ENCODE data around the gene ROBO1.

ROBO1 gene

GRCh38 chr3:79113876-79114275, 653.9 kb downstream of the ROBO1 start:
- Histone ChIP-seq H3K9me3 (ENCODE audit: insufficient read depth, low read length, severe bottlenecking) (no peaks in the 10 kb centered on the region), H3K4me2 (ENCODE audit: insufficient read depth, low read length) (no peak overlapping the region), H3K27ac (ENCODE audit: low read length) (no peak overlapping the region), H3K4me1 (ENCODE audit: insufficient read depth, low read length) (no peaks in the 10 kb centered on the region), H3K4me3 (ENCODE audit: low read depth in 1 of 2, low read length in 2 of 2) (no peak overlapping the region), H2AFZ (ENCODE audit: low read depth, low read length) (no peak overlapping the region), H3K9ac (ENCODE audit: low read depth, low read length) (no peak overlapping the region), H3K79me2 (ENCODE audit: insufficient read depth, low read length) (no peaks in the 10 kb centered on the region), H3K27me3 (ENCODE audit: insufficient read depth, low read length, poor library complexity) (no peaks in the 10 kb centered on the region), H3K36me3 (ENCODE audit: insufficient read depth, low read length) (no peaks in the 10 kb centered on the region), H4K20me1 (ENCODE audit: insufficient read depth, low read length) (no peaks in the 10 kb centered on the region)
- TF ChIP-seq EZH2 (IDR thresholded peaks at IDR 0.05; ENCODE audit: borderline replicate concordance, low read depth, low read length, severe bottlenecking) = no peak
- no peak for TF ChIP-seq CTCF (IDR thresholded peaks at IDR 0.05; ENCODE audit: borderline replicate concordance, extremely low read depth, low read length, poor library complexity, severe bottlenecking)
- DNase-seq (no peak), ATAC-seq (ENCODE audit: insufficient read depth, low read depth) (no peak)

GRCh38 chr3:79111375-79112052, 656.3 kb downstream of the ROBO1 start:
- no peak for TF ChIP-seq CTCF (IDR thresholded peaks at IDR 0.05; ENCODE audit: borderline replicate concordance, extremely low read depth, low read length, poor library complexity, severe bottlenecking)
- TF ChIP-seq EZH2 (IDR thresholded peaks at IDR 0.05; ENCODE audit: borderline replicate concordance, low read depth, low read length, severe bottlenecking) = no peak
- Histone ChIP-seq H3K9ac (ENCODE audit: low read depth, low read length) (no peak overlapping the region), H3K27ac (ENCODE audit: low read length) (no peak overlapping the region), H3K27me3 (ENCODE audit: insufficient read depth, low read length, poor library complexity) (no peaks in the 10 kb centered on the region), H2AFZ (ENCODE audit: low read depth, low read length) (no peak overlapping the region), H3K4me3 (ENCODE audit: low read depth in 1 of 2, low read length in 2 of 2) (no peak overlapping the region), H3K4me2 (ENCODE audit: insufficient read depth, low read length) (no peak overlapping the region), H3K4me1 (ENCODE audit: insufficient read depth, low read length) (no peaks in the 10 kb centered on the region), H4K20me1 (ENCODE audit: insufficient read depth, low read length) (no peaks in the 10 kb centered on the region), H3K9me3 (ENCODE audit: insufficient read depth, low read length, severe bottlenecking) (no peaks in the 10 kb centered on the region), H3K36me3 (ENCODE audit: insufficient read depth, low read length) (no peaks in the 10 kb centered on the region), H3K79me2 (ENCODE audit: insufficient read depth, low read length) (no peaks in the 10 kb centered on the region)
- no peak for DNase-seq
- ATAC-seq (ENCODE audit: insufficient read depth, low read depth) = no peak

GRCh38 chr3:79109754-79110153, 658.0 kb downstream of the ROBO1 start:
- ATAC-seq (ENCODE audit: insufficient read depth, low read depth) (no peak), DNase-seq (no peak)
- Histone ChIP-seq H2AFZ (ENCODE audit: low read depth, low read length) (no peak overlapping the region), H3K36me3 (ENCODE audit: insufficient read depth, low read length) (no peaks in the 10 kb centered on the region), H3K79me2 (ENCODE audit: insufficient read depth, low read length) (no peaks in the 10 kb centered on the region), H3K27ac (ENCODE audit: low read length) (no peak overlapping the region), H3K4me1 (ENCODE audit: insufficient read depth, low read length) (no peaks in the 10 kb centered on the region), H3K9me3 (ENCODE audit: insufficient read depth, low read length, severe bottlenecking) (no peaks in the 10 kb centered on the region), H3K27me3 (ENCODE audit: insufficient read depth, low read length, poor library complexity) (no peaks in the 10 kb centered on the region), H3K4me2 (ENCODE audit: insufficient read depth, low read length) (no peak overlapping the region), H3K4me3 (ENCODE audit: low read depth in 1 of 2, low read length in 2 of 2) (no peak overlapping the region), H4K20me1 (ENCODE audit: insufficient read depth, low read length) (no peaks in the 10 kb centered on the region), H3K9ac (ENCODE audit: low read depth, low read length) (no peak overlapping the region)
- TF ChIP-seq CTCF (IDR thresholded peaks at IDR 0.05; ENCODE audit: borderline replicate concordance, extremely low read depth, low read length, poor library complexity, severe bottlenecking) = no peak
- TF ChIP-seq EZH2 (IDR thresholded peaks at IDR 0.05; ENCODE audit: borderline replicate concordance, low read depth, low read length, severe bottlenecking) = no peak
